T-helper 9 cell (primary cell): ENCODE measurements around the gene IFNAR1.
"Not testable (repeated sequence)": the region's sequence is repeated elsewhere in the genome, so short reads cannot be mapped to it uniquely, and the experiment has no call there.

Experiments
- DNase-seq: peaks from one replicate; pipeline ENCODE4 v3.0.0-alpha.2; 2020

IFNAR1 gene

DNA sequence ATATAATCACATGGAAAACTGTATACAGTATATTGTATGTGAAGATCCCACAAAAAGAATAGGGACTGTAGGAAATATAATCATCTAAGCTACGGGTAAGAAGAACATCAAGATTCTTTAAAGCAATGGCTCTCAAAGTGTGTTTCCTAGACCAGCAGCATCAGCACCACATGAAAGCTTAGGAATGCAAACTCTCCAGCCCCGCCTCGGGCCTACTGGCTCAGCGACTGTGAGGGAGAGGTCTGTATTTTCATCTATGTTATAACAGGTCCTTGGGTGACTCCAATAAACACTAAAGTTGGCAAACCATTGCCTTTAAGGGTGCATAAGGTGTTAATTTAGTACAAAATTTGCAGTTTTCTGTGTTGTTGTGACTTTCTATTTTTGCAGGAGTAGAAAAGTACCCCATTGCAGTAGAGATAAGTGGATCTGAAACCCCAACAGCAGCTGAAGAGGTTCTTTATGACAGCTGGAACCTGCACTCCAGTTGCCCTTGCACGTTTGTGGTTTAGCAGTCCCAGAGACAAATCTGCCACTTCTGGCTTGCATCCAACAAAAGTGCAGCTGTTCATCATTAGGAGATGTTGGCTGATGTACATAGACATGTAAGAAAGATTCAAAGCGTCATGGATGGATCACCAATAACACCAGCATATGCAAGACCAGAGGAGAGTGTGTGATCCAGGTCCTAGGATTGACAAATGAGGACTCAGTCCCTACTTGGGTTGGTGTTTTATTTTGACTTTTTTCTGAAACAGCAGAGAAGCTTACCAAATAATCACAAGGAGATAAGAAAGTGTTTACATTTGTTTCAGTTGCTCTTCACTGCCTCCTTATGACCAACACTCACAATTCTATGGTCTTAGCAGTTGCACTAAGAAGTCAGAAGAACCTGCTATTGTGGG lies 15.9 kb upstream of the IFNAR1 start:
- DNase-seq: no peak

DNA sequence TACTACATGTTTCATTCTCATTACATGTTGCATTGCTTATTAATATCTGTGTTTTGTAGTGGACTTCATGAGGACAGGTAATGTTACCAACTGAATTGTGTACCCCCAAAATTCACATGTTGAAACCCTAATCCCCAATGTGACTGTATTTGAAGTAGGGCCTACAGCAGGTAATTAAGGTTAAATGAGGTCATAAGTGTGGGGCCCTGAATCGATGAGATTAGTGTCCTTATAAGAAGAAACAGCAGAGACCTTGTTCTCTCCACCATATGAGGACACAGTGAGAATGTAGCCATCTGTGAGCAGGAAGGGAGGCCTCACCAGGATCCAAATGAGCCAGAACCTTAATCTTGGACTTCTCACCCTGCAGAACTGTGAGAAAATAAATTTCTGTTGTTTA lies 15.0 kb upstream of the IFNAR1 start:
- DNase-seq: no peak

DNA sequence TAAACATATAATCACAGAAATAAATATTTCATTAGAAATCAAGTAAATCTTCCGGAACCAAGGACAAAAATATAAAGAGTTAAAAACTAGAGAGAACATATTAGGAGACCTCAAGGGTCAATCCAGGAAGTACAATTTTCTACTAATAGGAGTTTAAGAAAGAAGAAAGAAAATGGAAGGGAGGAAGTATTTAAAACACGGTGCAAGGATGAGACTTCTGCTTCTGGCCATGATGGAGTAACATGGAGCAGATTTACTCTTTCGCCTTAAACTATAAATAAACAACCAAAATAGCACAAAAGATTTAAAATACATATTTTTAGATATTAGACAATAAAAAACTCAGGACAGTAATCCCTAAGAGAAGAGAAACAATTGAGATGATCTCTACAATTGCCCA lies 12.6 kb upstream of the IFNAR1 start:
- no peak for DNase-seq

DNA sequence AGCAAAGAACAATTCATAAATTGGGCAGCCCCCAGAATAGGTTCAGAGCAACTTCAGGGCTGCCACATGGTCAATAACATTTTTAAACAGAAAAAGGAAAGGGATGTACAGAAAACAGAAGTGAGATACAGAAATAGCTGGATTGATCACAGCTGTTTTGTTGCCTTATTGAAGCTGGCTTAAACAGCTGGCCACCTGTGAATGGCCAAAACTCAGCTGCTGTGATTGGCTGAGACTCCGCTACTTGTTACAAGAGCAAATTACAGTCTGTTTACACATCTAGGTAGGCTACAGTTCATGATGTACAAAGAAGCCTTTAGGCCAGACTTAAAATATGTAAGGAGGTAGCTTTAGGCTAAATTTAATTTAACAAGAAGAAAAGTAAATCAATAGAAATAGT lies 11.6 kb upstream of the IFNAR1 start:
- DNase-seq: no peak

- no peak for DNase-seq
These were observed 11.2 kb upstream of the IFNAR1 start for GRCh38 chr21:33313611-33314010.

DNA sequence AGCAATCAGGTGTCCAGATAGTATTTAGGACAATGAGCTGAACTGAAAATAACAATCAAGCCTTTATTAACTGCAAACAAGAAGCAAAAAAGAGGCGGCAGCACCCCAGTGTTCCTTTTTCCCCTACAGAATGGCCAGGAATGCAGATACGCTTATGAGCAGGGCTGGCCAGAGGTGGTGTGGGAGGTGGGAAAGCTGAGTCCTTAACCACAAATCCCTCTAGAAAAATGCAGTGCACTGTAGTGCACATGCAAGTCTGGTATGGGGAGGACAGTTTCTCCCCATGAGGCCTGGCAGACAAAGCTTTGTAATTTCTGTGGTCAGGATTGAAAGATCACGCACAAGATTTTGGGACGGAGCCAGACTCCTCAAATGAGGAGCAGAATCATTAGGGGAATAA lies 10.7 kb upstream of the IFNAR1 start:
- no peak for DNase-seq

GRCh38 chr21:33315946-33316710 lies 8.6 kb upstream of the IFNAR1 start:
- DNase-seq: no peak

GRCh38 chr21:33317145-33317544 lies 7.6 kb upstream of the IFNAR1 start:
- DNase-seq: no peak

DNA sequence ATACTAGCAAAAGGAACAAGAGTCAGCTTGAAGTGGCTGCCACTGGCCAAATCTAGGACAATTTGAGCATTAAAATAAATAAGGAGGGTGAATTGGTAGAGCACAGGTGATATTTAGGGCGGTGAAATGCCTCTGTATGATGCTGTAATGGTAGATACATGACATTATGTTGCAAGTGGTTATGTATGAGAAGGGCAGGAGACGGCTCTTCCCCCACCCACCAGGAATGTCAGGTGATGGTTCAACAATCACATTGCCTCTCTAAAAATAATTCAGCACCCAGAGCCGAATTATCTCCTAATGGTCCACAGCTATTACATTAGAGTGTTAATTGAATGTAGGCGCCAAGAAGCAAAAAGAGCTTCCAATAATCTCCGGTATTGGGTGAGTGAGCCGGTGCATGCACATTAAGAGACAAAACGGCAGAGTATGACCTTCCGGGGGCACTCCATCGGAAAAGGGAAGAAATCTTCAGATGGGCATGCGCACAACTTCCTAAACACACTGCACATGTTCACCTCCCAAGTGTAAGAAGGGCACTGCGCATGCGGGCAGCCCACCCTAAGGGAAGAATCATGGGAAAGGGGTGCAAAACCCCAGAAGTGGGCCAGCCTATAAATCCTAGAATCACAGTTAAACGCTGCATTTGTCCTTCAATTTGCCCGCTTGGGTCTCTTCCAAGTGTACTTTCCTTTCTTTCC lies 6.8 kb upstream of the IFNAR1 start:
- DNase-seq: no peak

DNA sequence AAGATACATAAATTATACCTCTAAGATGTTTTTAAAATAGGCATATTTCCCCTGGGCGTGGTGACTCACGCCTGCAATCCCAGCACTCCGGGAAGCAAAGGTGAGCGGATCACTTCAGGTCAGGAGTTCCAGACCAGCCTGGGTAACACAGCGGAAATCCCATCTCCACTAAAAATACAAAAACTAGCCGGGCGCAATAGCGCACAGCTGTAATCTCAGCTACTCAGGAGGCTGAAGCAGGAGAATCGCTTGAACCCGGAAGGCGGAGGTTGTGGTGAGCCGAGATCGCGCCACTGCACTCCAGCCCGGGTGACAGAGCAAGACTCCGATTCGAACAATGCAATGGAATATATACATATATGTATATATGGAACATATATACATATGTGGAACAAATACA lies 3.8 kb upstream of the IFNAR1 start:
- DNase-seq: not testable (repeated sequence)

- DNase-seq: not testable (repeated sequence)
These were observed 1.2 kb upstream of the IFNAR1 start for GRCh38 chr21:33323610-33324009.

DNA sequence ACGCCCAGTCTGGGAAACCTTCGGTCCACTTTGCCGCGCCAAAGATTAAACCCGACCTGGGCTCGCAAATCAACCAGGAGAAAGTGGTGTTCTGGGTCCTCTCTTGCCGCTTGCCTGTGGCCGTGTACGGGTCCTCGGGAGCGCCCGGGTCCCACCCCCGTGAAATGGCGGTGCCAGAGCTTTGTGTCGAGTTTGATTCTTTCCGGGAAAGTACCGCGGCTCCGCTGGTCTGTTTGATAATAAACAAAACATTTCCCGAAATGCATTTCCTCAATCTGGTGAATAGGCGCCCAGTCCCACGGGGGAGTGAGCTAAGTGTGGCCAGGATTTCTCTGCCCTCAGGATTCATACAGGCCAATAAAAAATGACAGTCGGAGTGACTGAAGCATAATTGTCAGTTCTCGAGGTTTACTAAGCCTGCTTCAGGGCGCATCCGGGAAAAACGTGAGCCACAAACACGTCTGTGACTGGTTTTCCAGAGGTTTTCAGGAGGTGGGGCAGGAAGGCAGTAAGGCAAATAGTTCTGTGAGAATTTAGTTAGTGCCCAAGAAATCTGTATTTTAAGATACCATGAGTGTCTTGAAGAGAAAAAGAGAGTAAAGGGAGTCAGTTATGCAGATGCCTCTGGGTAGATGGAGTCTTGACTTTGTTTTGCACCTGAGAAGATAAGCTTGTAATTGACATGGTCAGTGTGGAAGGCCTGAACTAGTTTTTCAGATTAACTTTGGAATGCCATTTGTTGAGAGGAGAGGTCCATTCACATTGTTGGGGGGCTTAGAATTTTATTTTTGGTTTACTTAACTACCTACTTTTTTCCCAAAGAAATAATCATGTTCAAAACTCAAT lies 675 bp downstream of the IFNAR1 start:
- DNase-seq: peak; percentile 64

GRCh38 chr21:33327326-33327725 lies 2.6 kb downstream of the IFNAR1 start:
- DNase-seq: no peak

GRCh38 chr21:33327792-33328433 lies 3.1 kb downstream of the IFNAR1 start:
- DNase-seq: no peak

DNA sequence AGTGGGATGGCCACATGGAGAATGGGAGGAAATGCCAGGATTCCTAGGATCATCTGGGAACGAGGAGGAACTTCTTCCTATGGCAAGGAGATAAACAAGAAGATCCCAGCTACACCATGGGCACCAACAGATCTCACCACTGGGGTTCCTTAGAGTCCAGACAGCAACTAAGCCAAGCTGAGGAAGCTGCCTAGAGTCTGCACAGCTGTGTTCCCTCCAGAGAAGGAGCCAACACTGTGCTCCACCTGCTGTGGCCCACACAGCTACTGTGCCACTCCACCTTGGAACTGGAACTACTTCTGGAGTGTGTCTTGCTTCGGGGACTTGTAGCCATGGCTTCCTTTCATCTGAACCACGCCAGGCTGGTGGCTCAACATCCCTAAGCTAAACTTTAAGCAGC lies 6.0 kb downstream of the IFNAR1 start:
- no peak for DNase-seq

- DNase-seq: no peak
These were observed 7.4 kb downstream of the IFNAR1 start for GRCh38 chr21:33332143-33332542.

GRCh38 chr21:33334191-33334590 lies 9.4 kb downstream of the IFNAR1 start:
- DNase-seq: no peak

- DNase-seq: no peak
These were observed 10.1 kb downstream of the IFNAR1 start for GRCh38 chr21:33334824-33335223.

GRCh38 chr21:33339135-33339534 lies 14.4 kb downstream of the IFNAR1 start:
- DNase-seq: no peak

DNA sequence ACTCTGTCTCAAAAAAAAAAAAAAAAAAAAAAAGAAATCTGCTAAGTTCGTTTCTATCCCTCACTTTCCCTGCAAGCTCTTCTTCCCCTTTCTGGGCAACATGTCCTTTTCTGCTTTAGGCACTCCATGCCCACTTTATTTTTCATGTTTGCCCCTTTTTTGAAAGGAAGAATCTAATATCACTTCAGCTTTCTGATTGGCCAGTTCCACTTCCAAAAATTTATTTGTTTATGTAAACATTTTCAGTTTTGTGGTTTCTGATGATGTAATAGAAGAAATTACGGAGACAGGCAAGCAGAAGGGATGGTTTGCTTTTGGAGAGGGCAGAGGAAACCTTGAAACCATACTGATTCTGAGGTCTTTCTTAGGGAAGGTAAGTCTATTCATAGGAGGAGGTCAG lies 15.1 kb downstream of the IFNAR1 start:
- no peak for DNase-seq

GRCh38 chr21:33345751-33346238 lies 21.0 kb downstream of the IFNAR1 start:
- DNase-seq: no peak

DNA sequence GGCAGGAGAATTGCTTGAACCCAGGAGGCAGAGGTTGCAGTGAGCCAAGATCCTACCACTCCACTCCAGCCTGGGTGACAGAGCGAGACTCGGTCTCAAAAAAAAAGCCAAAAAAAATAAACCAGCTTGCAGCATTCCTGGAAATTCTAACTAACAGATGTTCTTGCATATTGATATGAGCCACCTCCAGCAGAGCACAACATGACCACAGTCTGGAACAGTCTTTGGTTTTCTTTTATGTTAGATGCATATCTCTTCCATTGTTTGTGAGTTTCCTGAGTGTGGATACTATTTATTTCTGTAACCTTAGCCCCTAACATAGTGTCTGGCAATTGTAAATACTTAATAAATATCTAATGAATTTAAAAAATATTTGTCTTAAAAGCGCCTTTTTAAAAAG lies 23.9 kb downstream of the IFNAR1 start:
- no peak for DNase-seq
